Measurements from ENCODE around the gene SIGLEC14. TPM values are rescaled to one million over a fixed set of nuclear protein-coding genes. Genes with fewer than 3 reads are reported as not detected.

The SIGLEC14 gene
- total RNA-seq, 1 donor from 2014 or later, result not detected

DNA sequence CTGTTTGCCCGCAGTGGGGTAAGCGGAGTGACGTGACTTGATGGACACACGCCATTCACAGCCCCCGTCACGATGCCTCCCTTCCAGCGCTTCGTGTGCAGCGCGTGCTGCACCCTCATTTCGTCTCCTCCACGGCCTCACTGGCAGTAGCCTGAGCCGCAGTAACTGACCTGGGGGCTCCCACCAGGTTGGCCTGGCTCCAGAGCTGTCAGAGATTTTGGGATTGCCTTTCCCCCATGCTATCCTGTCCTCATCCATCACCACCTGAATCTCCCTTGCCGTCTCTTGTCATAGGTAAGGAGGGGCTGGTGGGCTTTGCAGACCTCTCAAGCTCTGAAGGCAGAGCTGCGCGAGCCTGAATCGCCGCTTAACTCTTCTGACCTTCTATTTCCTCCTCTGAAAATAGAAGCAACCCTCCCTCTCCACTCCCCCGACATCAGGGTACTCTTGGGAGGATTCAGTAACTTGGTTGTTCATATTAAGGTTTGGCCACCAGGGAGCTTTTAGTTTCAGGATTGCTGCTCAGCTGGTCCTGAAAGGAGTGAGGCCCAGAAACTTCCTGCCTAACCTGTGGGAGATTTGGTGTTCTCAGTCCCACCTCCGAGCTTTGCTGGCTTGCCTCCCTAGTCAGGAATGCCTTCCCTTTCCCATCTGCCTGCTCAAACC is 44.3 kb downstream of the SIGLEC14 start:
- no peak for DNase-seq (ENCODE audit: low spot score)
- H3K27me3 Mint-ChIP-seq (ENCODE audit: insufficient read depth, low read depth), result peaks cover 7% of the 10 kb centered on the region
- H3K79me2 ChIP-seq (ENCODE audit: low read depth), result no peaks in the 10 kb centered on the region
- H3K4me3 ChIP-seq, result no peak overlapping the region
- H3K9ac ChIP-seq, result no peak overlapping the region
- no peak overlapping the region for H3K27ac ChIP-seq
- H3K4me2 ChIP-seq, result no peak overlapping the region
- no peaks in the 10 kb centered on the region for H3K36me3 Mint-ChIP-seq
- peaks cover 5% of the 10 kb centered on the region for H3K9me3 Mint-ChIP-seq
- no peaks in the 10 kb centered on the region for H3K27me3 ChIP-seq
- no peak overlapping the region for H3K4me3 Mint-ChIP-seq
- no peaks in the 10 kb centered on the region for H4K20me1 ChIP-seq (ENCODE audit: low read depth)
- H3K4me1 Mint-ChIP-seq, result no peaks in the 10 kb centered on the region
- H3K36me3 ChIP-seq, result no peaks in the 10 kb centered on the region
- H3K9me3 ChIP-seq (ENCODE audit: low read depth), result no peaks in the 10 kb centered on the region
- no peaks in the 10 kb centered on the region for H3F3A ChIP-seq (ENCODE audit: low read depth)
- no peak overlapping the region for H3K27ac Mint-ChIP-seq
- no peak overlapping the region for H2AFZ ChIP-seq (replicated peaks)
- no peaks in the 10 kb centered on the region for H3K4me1 ChIP-seq
- TF ChIP-seq EZH2 (IDR thresholded peaks at IDR 0.05) (no peak), EZH2phosphoT487 (IDR thresholded peaks at IDR 0.05) (no peak)
- TF ChIP-seq, protein P1, sequence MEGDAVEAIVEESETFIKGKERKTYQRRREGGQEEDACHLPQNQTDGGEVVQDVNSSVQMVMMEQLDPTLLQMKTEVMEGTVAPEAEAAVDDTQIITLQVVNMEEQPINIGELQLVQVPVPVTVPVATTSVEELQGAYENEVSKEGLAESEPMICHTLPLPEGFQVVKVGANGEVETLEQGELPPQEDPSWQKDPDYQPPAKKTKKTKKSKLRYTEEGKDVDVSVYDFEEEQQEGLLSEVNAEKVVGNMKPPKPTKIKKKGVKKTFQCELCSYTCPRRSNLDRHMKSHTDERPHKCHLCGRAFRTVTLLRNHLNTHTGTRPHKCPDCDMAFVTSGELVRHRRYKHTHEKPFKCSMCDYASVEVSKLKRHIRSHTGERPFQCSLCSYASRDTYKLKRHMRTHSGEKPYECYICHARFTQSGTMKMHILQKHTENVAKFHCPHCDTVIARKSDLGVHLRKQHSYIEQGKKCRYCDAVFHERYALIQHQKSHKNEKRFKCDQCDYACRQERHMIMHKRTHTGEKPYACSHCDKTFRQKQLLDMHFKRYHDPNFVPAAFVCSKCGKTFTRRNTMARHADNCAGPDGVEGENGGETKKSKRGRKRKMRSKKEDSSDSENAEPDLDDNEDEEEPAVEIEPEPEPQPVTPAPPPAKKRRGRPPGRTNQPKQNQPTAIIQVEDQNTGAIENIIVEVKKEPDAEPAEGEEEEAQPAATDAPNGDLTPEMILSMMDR (IDR thresholded peaks at IDR 0.05), result no peak

DNA sequence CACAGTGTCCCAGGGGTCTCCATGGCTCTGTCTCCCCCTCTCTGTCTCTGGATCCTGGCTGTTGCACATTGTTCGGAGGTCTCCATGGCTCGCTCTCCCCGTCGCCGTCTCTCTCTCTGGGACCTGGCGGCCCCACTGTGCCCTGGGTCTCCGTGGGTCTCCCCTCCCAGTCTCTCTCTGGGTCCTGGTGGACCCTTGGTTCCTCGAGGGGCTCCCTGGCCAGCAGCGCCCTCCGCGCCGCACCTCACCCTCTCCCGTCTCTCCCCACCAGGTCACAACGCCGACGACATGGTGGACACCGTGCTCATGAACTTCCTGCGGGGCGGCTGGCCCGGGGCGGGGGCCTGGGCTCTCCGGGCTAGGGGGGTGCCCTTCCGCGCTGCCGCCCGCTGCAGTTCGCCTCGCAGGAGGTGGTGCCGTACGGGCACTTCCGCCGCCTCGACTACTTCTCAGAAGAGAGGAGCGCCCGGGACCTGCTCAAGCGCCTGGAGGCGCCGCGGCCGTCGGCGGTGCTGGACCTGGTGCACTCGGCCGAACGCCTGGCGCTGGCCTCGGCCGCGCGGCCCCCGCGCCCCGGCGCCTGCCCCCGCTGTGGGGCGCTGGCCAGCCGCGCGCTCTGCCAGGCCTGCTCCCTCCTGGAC is 45.6 kb downstream of the SIGLEC14 start:
- Mint-ChIP-seq H3K27ac (no peak overlapping the region), H3K9me3 (peaks cover 5% of the 10 kb centered on the region), H3K36me3 (no peaks in the 10 kb centered on the region), H3K4me1 (no peaks in the 10 kb centered on the region), H3K4me3 (no peak overlapping the region), H3K27me3 (ENCODE audit: insufficient read depth, low read depth) (peaks cover 4% of the 10 kb centered on the region)
- no peaks in the 10 kb centered on the region for H3K27me3 ChIP-seq
- H3K36me3 ChIP-seq, result no peaks in the 10 kb centered on the region
- no peak overlapping the region for H3K27ac ChIP-seq
- no peak overlapping the region for H2AFZ ChIP-seq (replicated peaks)
- no peaks in the 10 kb centered on the region for H3K4me1 ChIP-seq
- no peak overlapping the region for H3K4me2 ChIP-seq
- no peak overlapping the region for H3K9ac ChIP-seq
- no peak for DNase-seq (ENCODE audit: low spot score)
- H4K20me1 ChIP-seq (ENCODE audit: low read depth), result no peaks in the 10 kb centered on the region
- H3K9me3 ChIP-seq (ENCODE audit: low read depth), result no peaks in the 10 kb centered on the region
- TF ChIP-seq EZH2phosphoT487 (IDR thresholded peaks at IDR 0.05) (no peak), EZH2 (IDR thresholded peaks at IDR 0.05) (no peak)
- TF ChIP-seq, protein P1 (IDR thresholded peaks at IDR 0.05), result no peak
- no peak overlapping the region for H3K4me3 ChIP-seq
- no peaks in the 10 kb centered on the region for H3K79me2 ChIP-seq (ENCODE audit: low read depth)
- H3F3A ChIP-seq (ENCODE audit: low read depth), result no peaks in the 10 kb centered on the region

DNA sequence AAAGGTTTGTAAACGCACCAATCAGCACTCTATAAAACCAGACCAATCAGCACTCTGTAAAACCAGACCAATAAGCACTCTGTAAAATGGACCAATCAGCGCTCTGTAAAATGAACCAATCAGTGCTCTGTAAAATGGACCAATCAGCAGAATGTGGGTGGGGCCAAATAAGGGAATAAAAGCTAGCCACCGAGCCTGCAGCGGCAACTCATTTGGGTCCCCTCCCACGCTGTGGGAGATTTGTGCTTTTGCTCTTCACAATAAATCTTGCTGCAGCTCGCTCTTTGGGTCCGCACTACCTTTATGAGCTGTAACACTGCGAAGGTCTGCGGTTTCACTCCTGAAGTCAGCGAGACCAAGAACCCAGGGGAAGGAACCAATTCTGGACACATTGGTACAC is 47.5 kb downstream of the SIGLEC14 start:
- Histone ChIP-seq H3K4me1 (no peaks in the 10 kb centered on the region), H3K9ac (no peak overlapping the region), H3K4me3 (no peak overlapping the region), H3K27ac (no peak overlapping the region), H2AFZ (replicated peaks) (no peak overlapping the region), H3K9me3 (ENCODE audit: low read depth) (no peaks in the 10 kb centered on the region), H3K79me2 (ENCODE audit: low read depth) (no peaks in the 10 kb centered on the region), H3K36me3 (no peaks in the 10 kb centered on the region), H3K27me3 (no peaks in the 10 kb centered on the region), H4K20me1 (ENCODE audit: low read depth) (no peaks in the 10 kb centered on the region), H3F3A (ENCODE audit: low read depth) (no peaks in the 10 kb centered on the region), H3K4me2 (no peak overlapping the region)
- DNase-seq (ENCODE audit: low spot score), result no peak
- H3K27ac Mint-ChIP-seq, result no peak overlapping the region
- no peak for TF ChIP-seq EZH2phosphoT487 (IDR thresholded peaks at IDR 0.05)
- TF ChIP-seq, protein P1 (IDR thresholded peaks at IDR 0.05), result no peak
- TF ChIP-seq EZH2 (IDR thresholded peaks at IDR 0.05), result no peak
- no peak overlapping the region for H3K4me3 Mint-ChIP-seq
- H3K9me3 Mint-ChIP-seq, result peaks cover 5% of the 10 kb centered on the region
- peaks cover 1% of the 10 kb centered on the region for H3K36me3 Mint-ChIP-seq
- H3K27me3 Mint-ChIP-seq (ENCODE audit: insufficient read depth, low read depth), result peaks cover 4% of the 10 kb centered on the region
- H3K4me1 Mint-ChIP-seq, result peaks cover 6% of the 10 kb centered on the region
